GF-D8 (cell line): ENCODE measurements around the gene NOB1.
"Not testable (repeated sequence)": the region's sequence is repeated elsewhere in the genome, so short reads cannot be mapped to it uniquely, and the experiment has no call there.

Source experiments
- DNase-seq: peaks from one replicate; lab custom pipeline; 2025; lab: John Stamatoyannopoulos, UW

Gene NOB1

DNA sequence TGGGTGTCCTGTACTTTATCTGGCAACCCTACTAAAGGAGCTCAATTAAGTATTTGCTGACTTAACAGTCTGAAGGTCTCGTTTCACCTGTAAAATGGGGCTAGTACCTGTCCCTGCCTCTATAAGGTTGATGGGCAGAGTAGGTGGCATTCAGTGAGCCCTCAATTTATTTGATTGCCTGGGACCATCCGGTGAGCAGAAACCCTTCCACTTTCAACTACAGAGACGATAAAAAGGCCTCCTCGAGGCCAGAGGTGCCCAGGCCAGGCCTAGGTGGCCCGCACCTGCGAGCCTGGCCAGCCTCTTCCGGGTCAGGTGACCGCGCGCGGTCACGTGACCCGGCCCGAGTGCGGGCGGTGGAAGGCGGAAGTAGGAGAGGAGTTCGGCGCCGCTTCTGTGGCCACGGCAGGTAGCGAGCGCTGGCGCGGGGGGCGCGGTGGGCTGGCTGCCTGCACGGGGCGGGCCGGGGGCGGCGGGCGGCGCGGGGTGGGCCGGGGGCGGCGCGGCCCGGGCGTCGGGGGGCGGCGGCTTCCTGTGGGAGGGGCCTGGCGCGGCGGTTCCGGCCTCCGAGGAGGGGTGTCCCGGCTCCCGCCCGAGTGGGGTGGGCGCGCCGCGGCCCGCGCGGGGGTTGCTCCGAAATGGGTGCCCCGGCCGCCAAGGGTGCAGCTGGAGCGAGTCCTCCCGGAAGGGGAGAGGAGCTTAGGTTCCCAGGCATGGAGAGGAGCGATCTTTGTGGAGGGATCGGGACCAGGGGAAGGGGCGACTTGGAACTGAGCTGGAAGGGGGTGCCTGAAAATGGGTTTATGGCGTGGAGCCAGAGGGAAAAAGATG is 7.5 kb upstream of the NOB1 start, which contains the start of gene WWP2:
Gene WWP2 (plus strand): TSS at position 350 of the 831 bp plus-strand sequence. CDS start 24,679 bp downstream, outside the sequence.
- DNase-seq: peak; percentile 47

DNA sequence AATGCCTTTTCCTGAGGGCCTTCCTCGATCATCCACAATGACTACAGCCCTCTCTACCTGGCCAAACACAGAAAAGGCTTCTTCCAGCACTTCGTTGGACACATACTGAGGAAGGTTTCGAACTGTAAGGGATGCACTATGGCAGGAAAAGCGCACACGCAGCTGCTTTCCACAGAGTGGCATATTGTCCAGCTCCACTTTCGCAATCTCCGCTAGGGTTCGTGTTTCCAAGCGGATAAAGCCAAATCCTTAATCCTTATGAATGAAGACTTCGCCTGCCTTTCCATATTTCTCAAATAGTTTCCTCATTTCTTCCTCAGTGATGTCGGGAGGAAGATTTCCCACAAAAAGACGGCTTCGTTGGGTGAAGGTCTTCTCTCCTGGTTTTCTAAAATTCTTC is 2.6 kb upstream of the NOB1 start:
- not testable (repeated sequence) for DNase-seq

DNA sequence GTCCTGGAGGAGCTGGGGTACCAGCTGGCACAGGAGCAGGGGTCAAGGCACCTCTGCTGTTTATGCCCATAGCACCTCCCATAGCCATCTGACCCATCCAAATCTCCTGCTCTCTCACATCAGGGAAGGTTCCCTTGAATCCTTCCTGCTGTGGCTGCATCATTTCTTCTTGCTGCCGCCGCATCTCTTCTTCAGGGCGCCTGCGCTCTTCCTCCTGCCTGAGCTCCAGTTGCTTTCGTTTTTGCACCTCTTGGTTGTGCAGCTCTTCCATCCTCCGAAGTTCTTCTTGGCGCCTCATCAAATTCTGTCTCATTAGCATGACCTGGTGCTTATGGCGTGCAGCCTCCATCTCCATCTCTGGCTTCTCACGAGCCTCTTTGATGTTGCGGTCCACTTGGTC is 2.0 kb upstream of the NOB1 start:
- no peak for DNase-seq

DNA sequence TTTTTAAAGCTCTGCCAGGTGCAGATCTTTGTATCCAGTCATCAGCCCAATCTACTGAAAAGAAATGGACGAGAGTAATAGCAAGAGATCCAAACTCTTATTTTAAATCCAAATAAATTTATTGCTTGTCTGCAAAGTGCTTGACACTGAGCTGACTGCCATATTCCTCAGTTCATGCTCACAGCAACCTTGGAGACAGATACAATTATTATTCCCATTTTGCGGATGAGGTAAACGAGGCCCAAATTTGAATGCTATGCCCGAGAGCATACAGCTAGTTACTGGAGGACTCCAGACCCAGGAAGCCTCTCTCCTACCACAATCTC is 620 bp downstream of the NOB1 start:
- DNase-seq: no peak

DNA sequence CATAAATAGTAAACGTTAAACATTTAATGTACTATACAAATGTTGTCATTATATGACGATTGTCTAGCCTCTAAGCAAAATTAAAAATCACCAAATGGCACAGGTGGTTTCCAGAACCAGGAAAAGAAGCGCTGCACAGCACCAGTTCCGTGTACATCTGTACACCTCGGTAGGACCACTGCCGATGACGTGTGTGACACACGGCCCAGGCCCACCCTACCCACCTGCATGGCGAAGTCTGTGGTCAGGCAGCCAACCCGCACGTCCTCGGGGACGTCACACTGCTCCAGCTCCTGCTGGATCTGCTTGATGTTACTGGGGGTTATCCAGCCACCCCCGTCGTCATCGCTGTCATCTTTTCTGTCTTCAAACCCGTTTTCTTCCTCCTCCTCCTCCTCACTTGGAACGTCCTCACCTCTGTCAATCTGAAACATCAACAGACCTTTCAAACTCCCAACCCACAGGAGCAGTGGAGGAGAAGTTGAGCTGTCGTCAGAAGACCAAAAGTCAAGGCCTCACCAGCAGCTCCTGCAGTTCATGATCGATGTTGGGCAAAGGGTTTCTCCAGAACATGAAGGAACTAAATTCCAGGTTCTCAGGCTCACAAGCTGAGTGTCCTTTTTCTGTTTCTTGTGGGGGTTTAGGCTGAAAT is 5.9 kb downstream of the NOB1 start:
- DNase-seq: no peak

DNA sequence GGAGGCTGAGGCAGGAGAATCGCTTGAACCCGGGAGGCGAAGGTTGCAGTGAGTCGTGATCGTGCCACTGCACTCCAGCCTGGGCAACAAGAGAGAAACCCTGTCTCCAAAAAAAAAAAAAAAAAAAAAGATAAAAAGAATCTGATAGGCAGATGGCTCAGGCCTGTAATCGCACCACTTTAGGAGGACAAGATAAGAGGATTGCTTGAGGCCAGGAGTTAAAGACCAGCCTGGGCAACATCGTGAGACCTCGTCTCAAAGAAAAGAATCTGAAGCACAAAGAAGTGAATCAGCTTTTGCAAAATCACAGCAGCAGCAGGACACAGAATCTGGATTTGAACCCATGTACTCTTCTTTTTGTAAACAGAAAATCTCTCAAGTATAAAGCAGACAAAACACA is 7.6 kb downstream of the NOB1 start:
- no peak for DNase-seq

DNA sequence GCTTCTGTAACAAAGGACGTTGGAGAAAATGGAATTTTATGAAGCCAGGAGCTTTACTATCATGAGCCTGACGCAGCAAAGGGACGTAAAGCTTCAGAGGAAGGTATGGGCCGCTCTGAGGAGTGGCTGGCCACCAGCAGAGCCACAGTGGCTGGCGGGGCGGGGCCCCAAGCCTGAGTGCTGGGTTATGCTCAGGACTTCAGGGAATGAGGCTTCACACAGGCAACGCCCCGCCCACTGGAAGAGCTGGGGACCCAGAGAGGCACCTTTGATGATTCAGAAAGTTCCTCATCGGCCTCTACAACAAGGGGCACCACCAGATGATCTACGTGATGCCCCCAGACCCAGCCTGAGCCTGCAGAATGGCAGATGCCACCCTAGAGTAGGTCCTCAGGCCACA is 8.8 kb downstream of the NOB1 start:
- DNase-seq: no peak

DNA sequence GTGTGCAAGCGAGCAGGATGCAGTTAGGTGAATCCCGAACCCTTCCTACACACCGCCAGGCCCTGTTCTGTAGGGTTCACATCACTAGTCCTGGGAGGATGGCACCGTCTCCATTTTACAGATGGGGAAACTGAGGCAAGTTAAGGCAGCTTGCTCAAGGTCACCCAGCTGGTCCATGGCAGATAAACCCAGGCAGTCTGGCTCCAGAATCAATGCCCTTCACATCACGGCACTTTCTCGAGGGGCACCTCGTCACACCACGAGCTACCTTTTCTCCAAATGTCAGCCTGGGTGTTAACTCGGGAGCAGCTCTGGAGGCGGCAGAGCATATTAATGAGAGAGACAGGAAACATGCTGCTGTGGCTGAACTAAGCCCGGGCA is 9.5 kb downstream of the NOB1 start:
- no peak for DNase-seq

DNA sequence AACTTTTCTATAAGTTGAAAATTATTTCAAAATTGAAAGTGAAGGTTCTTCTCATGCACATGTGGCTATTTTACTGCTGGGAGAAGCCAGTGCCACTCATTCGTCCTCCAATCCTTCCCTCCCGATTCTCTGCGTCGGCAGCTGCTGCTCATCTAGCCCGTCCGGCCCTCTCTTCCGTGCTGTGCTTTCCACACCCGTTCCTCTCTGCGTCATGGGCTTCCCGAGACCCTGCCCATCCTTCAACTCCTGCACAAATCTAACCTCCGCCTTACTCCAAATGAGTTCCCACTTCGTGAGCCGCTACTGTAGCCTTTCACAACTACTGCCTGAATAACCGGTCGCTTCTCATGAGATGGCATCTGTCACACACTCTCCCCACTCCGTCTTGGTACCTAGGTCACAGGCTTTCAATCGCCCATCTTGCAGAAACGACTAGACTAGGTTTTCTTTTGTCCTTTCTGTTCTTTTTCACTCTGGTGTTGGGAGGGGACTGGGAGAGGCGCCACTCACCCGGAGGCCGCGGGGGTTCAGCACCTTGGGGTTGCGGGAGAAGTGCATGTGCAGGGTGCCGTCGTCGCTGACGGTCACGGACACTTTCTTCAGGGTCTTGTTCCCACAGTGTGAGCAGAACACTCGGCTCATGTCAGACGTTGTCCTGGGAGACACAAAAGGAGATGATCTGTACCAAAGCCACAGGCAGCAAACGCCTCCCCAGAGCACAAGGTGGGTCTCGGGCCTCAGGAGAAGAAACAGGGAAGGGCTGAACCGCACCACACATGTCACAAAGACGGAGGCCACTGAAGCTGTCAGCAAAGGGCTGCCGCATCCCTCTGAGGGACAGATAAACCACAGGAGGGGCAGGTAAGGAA is 10.1 kb downstream of the NOB1 start:
- DNase-seq: no peak

DNA sequence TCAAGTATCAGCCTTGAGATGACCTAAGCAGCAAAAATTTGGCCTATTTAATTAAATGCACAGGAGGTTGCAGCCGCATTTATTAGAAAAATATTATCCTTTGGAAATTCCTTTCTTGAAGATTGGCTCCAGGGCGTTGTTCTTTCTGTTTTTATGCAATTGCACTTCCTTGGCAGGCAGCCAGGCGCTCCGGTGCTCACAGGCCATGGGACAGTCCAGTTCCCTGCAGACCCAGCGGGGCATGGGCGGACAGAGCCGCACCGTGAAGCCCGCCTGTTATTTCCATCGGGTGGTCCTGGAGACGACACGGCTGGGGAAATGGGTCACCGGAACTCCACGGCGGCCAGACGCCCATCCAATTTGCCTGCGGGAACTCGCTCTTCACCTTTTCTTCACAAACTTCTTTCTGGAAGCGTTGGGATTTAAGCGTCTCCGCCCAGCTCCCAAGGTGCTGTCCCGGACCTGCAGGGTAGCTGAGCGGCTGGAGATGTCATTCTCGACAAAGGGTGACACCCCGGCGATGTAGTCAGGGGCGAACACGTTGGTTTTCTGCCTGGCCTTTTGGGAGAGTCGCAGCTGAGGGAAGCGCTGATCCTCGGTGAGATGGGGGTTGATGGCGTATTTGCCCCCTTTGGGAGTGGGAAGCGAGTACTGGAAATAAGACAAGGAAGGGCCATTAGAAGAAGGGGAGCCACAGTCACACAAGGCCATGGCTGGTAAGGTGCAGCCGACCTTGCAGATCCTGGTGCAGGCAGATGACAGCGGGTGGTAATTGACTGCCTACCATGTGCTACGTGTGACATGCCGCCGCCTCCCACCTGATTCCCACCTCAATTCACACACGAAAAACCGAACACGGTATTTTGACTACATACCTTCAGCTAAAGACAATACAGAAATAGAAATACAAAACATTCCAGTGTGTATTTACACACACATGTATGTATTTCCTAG is 12.5 kb downstream of the NOB1 start:
- no peak for DNase-seq

DNA sequence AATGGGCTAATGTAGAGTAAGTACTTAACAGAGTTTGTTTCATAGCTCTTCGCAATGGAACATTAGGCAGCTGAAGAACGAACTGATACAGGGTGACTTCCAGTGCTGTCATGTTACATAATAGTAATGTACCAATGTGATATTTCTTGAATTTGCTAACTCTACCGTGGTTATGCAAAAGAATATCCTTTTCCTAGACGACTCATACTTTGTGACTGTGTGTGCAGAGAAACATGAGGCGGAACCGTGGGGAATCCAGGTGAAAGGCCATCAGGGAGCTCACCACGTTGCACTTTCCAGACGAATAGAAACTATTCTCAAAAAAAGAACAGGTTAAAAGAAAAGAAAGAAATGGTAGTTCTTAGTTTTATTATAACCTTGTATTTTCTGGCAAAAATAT is 13.2 kb downstream of the NOB1 start:
- DNase-seq: no peak

DNA sequence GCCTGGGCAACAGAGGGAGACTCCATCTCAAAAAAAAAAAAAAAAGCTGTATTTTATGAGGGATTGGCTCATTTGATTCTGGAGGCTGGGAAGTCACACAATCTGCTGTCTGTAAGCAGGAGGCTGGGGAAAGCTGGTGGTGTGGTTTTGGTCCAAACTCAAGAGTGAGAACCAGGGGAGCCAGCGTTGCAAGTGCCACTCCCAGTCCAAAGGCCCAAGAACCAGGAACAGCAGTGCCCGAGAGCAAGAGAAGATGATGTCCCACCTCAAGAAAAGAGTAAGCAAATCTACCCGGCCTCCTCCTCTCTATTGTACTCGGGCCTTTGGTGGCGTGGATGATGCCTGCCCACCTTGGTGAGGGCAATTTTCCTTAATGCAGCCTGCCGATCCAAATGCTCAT is 22.6 kb downstream of the NOB1 start:
- DNase-seq: no peak

DNA sequence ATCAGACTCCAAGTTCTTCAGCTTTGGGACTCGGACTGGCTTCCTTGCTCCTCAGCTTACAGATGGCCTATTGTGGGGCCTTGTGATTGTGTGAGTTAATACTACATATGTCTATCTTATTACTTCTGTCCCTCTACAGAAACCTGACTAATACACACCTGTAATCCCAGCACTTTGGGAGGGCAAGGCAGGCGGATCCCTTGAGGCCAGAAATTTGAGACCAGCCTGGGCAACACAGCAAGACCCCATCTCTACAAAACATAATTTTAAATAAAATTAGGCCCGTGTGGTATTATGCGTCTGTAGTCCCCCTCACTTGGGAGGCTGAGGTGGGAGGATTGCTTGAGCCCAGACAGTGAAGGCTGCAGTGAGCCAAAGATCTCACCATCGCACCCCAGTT is 23.4 kb downstream of the NOB1 start:
- DNase-seq: not testable (repeated sequence)

DNA sequence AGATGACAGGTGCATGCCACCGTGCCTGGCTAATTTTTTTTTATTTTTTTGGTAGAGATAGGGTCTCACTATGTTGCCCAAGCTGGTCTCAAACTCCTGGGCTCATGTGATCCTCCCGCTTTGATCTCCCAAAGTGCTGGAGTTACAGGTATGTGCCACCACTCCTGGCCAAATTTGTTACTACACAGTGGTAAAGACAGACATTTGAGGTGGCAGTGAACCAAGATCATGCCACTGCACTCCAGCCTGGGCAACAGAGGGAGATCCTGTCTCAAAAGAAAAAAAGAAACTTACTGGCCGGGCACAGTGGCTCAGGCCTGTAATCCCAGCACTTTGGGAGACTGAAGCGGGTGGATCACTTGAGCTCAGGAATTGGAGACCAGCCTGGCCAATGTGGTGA is 25.7 kb downstream of the NOB1 start:
- DNase-seq: not testable (repeated sequence)

DNA sequence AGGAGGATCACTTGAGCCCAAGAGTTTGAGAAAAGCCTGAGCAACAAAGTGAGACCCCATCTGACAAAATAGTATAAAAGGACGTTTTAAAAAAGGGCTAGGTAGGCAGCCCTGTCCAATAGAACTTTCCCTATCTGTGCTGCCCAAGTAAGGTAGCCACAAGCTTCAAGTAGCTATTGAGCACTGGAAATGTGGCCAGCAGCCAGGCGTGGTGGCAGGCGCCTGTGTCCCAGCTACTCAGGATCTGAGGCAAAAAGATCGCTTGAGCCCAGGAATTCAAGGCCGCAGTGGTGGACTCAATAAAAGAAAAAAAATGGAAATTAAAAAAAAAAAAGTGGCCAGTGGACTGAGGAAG is 26.8 kb downstream of the NOB1 start:
- DNase-seq: no peak

DNA sequence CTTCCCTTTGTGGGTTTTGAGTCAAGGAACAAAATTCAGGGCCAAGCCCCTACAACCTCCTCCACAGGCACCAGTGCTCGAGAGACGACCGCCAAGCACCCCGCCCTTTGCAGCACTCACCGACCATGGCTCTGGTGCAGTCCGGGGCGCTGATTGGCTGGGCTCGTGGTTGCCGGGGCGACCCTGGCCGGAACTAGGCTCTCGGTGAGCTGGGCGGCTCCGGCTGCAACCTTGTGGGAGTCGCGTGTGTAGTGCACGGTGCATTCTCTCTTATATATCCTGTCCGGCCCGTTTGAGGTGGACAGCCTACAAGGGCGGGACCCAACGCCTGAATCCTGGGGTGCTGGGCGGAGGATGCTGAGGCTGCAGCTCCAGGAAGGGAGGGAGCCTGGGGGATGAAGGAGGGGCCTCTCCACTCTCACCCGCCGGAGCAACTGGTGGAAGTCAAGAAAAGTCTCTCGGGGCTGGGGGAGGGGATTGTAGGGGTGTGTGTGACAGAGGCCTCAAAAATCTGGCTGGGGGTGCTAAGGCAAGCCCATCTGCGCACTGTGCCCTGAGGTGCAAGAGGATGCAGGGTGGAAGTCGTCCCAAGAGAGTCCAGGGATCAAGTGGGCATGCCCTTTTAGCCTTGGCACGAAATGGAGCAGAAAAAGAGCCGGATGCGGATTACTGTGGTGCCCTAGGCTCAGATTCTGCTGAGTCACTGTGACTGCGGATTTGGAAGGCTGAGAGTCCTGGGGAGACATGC is 28.2 kb downstream of the NOB1 start, which contains the start of gene NQO1:
Gene NQO1 (minus strand): TSS at position 248 of the 748 bp plus-strand sequence. CDS start 121 bp downstream, at position 127.
- peak; percentile 76 for DNase-seq

DNA sequence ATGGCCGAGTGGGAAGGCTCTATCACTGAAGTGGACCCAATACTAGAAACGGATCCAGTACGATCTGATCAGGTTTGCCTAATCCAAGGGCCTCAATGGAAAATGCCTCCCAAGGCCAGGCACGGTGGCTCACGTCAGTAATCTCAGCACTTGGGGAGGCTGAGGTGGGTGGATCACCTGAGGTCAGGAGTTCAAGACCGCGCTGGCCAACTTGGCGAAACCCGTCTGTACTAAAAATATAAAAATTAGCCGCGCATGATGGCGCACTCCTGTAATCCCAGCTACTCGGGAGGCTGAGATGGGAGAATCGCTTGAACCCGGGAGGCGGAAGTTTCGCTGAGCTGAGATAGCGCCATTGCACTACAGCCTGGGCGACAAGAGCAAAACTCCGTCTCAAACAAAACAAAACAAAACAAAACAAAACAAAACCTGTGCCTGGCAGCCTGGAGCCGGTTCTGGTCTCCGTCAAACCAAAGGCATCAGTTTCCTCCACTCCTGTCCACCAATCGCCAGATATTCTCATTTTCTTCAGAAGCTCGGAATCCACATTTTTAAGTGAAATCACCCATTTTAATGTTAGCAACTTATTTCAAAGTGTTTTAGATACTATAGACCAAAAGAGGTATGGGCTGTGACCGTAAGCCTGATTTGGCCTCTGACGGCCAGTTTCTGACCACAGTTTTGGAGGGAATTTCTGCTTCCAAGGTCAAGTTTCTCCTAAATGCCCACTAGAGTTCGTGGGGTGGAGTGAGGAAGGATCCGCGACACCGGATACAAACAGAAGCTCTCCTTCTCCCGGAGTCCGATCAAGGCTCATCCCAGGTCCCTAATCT is 29.0 kb downstream of the NOB1 start:
- DNase-seq: no peak

DNA sequence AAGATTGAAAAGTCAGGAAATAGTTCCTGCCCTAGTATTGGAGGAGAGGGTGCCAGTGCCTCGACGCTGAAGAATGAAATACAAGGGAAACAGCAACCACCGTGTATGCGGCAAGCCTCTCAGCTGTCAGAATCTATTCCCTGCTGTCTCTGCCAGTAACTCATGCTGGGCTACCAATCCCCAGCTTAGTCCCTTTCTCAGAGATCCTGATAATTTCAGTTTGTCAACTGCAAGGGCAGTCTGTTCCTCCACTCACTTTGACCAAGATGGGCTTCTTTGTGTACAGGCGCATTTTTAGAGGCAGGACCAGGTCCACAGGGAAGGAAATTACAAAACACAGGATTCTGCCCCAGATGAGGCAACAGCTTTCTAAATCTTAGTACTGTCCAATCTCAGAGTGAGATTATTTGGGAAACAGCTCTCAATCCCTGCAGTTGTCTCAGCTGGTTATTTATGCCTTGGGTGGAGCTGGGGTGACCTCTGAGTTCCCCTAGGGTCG is 29.7 kb downstream of the NOB1 start:
- DNase-seq: no peak

DNA sequence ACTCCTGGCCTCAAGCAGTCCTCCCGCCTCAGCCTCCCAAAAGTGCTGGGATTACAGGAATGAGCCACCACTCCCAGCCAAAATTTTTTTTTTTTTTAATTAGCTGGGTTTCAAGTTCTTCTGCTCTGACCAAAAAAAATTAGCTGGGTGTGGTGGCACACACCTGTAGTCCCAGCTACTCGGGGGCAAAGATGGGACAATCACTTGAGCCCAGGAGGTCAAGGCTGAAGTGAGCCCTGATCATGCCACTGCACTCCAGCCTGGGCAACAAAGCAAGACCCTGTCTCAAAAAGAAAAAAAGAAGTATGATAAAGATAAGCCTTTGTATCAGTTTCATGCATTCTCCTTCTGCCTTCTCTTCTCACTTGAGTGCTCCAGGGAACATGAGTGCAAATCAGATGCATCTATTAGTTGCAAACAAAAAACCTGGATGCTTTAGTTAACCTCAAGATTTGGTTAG is 30.3 kb downstream of the NOB1 start:
- no peak for DNase-seq
